ENCODE results near the gene RAPGEFL1. TPM values are rescaled to one million over a fixed set of nuclear protein-coding genes. Genes with fewer than 3 reads are reported as not detected.
"Not testable (repeated sequence)": the region's sequence is repeated elsewhere in the genome, so short reads cannot be mapped to it uniquely, and the experiment has no call there.

Gene RAPGEFL1
- polyA plus RNA-seq, 10 donors = 4.3 to 13.0 (median 6.4) TPM

DNA sequence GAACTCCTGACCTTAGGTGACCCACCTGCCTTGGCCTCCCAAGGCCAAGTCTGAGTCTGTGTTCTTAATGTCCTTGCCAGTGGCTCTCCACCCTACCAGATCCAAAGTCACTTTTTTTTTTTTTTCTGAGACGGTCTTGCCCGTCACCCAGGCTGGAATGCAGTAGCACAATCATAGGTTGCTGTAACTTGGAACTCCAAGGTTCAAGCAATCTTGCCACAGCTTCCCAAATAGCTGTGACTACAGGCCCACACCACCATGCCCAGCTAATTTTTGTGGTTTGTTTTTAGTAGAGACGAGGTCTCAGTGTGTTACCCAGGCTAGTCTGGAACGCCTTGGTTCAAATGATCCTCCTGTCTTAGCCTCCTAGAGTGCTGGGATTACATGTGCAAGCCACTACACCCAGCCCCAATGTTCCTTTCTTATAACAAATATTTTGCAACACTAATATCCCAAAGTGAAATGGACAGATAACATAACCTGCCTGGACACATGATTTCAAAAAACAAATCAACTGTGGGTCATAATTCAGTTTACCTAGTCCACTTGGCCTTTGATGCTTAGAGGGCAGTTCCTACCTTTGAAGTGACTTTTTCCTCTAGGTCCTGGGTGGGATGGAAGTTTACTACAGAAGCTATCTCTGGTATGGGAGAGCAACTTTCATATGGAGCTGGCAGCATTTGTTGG is 4.0 kb upstream of the RAPGEFL1 start:
- DNase-seq = no peak

DNA sequence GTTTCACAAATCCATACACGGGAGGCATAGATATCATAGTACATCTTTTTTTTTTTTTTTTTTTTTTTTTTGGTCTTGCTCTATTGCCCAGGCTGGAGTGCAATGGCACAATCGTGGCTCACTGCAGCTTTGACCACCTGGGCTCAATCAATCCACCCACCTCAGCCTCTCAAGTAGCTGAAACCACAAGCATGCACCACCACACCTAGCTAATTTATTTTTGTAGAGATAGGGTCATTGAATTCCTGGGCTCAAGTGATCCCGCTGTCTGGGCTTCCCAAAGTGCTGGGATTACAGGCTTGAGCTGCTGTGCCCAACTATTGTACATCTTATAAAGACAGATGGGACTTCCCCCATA is 3.5 kb upstream of the RAPGEFL1 start:
- no peak for DNase-seq

GRCh38 chr17:40174514-40174913 is 2.8 kb upstream of the RAPGEFL1 start:
- DNase-seq = no peak

GRCh38 chr17:40175928-40176753 is 1.1 kb upstream of the RAPGEFL1 start:
- no peak for DNase-seq

DNA sequence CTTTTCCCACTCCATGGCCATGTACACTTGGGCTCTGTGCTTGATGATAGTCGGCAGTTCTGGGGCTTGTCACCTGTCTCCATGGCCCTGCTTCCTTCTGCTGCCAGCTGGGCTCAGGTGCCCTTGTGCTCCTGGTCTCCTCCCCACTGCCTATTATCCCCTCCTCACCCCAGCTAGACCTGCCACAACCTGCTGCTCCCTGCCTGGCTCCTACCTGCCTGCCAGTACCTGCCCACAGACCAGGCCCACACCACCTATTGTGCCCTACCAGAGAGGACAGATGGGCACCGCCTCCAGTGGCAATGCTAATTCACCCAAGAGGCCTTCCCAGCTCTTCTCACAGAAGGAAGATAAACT is 538 bp upstream of the RAPGEFL1 start:
- no peak for DNase-seq

- DNase-seq = no peak
These were observed 841 bp downstream of the RAPGEFL1 start for GRCh38 chr17:40178021-40178601.

DNA sequence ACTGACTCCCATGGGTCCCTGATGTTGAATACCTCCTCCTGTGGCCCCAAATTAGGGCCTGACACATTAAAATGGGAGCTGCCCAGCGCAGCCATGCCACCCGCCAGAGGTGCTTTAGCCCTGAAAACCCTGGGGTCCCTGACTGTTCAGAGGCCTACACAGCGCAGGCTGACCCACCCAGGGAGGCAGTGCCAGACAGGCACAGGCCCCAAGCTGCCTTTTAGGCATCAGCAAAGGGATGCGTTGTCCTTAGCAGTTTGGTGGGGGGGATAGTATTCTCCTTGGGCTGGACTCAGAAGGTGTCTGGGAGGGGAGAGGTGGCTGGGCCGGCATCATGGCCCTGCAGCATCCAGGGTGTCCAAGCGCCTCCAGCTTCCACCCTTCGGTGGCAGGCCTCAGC is 1.4 kb downstream of the RAPGEFL1 start:
- DNase-seq = no peak

DNA sequence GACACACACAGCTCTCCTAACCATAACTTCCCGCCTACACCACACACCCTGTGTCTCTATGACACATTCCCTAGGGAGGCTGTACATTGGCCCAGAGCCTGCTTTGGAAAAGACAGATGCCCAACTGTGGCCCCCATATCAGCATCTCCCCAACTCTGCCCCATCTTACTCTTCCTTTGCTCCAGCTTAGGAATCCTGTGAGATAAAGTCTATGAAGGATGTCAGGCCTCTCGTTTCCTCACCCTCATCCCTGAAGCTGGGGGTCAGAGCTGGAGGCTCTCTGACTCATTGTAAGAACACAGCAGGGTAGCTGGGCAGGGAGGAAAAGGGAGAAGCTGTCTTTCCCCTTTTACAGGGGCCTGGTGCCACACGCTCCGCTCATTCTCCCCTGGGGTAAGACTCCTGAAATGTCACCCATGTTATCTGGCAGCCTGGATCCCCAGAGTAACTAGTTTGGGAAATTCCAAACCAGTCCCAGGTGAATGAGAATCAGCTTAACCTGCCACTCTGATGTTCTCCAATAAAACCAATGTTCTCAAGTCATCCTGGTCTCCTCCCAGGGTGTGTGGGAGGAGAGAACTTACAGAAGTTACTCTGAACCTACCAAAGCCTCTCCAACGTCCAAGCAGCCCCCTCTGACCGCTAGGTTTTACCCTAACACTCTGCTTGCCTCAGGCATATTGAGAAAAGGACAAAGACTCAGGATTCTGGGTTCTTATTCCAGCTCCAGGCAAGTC is 2.8 kb downstream of the RAPGEFL1 start:
- DNase-seq = no peak

DNA sequence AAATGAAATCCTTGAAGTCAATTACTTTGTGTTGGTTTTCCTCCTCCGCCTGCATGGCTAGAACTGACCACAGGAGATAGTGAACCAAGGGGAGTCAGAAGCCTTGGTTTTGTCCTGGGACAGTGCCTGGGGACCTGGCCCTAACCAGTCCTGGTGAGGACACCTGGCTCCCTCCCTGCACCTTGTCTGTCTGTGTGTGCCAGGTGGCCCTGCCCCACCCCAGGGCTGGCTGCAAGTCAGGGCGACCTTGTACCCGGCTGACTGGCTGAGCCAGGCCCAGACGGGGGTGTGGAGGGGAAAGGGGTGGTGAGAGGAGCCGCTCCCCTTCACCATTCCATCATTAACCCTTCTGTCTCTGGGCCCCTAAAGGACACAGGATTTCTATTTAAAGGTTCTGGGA is 3.4 kb downstream of the RAPGEFL1 start:
- no peak for DNase-seq

- DNase-seq = no peak
These were observed 3.9 kb downstream of the RAPGEFL1 start for GRCh38 chr17:40181205-40181604.

- no peak for DNase-seq
These were observed 5.3 kb downstream of the RAPGEFL1 start for GRCh38 chr17:40182606-40183005.

GRCh38 chr17:40187238-40187637 is 10.0 kb downstream of the RAPGEFL1 start:
- DNase-seq = no peak

DNA sequence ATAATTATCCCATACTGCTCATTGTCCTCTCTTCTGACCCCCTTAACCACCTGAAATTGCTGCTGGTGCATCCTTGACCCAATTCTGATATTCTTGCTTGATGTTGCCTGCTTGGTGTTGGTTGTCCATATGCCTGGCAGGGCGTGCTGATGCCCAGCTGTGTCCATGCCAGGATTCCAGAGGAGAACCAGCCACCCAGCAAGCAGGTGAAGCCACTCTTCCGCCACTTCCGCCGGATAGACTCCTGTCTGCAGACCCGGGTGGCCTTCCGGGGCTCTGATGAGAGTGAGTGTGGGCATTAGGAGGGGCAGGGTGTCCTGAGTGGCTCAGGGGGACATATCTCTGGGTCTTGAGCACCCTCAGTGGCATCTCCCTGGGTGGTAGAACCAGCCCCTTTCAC is 11.4 kb downstream of the RAPGEFL1 start:
- no peak for DNase-seq

DNA sequence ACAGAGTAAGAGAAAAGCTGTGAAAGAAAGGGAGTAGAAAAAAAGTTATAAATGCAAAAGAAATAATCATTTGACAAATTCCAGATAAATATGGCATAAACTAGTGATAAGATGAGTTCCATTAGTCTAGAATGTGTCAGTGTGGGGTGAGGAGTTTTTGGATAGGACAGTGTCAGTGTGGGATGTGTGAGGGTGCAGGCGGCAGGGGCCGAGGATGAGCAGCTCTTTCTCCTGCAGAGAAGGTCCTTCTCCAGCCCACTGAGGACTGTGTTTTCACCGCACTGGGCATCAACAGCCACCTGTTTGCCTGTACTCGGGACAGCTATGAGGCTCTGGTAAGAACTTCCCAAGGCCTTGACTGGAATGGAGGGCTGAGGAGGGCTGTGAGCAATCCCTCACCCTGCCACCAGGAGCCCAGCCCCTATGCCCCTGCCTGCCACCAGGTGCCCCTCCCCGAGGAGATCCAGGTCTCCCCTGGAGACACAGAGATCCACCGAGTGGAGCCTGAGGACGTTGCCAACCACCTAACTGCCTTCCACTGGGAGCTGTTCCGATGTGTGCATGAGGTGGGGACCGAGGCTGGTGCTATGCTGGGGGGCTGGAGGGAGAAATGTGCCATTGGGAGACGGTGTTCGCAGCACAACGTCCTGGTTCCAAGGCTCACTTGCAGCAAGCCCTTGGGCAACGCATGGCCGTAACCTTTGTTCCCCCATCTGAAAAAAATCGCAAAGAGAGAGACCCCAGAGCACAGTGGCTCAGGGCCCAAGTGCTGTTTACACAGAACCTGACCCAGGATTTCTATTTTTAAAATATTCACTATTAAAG is 13.1 kb downstream of the RAPGEFL1 start:
- no peak for DNase-seq

GRCh38 chr17:40191237-40192208 is 14.3 kb downstream of the RAPGEFL1 start:
- peak; percentile 53 to 86 (median 60) for DNase-seq

- no peak for DNase-seq
These were observed 15.7 kb downstream of the RAPGEFL1 start for GRCh38 chr17:40192961-40193360.

DNA sequence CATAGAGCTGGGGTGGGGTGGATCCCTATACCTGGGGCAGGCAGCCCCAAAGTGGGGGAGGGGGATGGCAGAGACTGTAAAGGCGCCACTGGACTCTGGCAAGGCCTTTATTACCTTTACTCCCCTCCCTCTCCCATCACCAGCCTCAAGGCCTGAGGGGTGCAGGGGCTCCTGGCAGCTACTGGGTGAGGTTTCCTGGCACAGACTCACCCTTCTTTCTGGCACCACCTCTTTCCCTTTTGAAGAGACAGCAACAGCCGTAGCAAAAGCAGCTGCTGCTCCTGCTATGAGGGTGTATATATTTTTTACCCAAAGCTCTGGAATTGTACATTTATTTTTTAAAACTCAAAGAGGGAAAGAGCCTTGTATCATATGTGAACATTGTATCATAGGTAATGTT is 17.6 kb downstream of the RAPGEFL1 start:
- DNase-seq = peak in 1 of 3 donors; percentile 41

DNA sequence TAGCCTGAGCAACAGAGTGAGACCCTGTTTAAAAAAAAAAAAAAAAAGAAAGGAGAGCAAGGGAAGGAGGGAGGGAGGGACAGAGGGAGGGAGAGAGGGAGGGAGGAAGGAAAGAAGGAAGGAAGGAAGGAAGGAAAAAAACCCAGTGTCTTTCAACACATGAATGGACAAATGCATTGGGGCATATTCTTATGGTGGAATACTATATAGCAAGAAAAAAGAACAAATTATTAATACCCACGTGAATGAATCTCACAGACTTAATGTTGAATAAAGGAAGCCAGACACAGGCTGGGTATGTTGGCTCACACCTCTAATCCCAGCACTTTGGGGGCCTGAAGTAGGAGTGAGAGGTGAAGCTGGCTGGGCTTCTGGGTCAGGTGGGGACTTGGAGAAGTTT is 20.3 kb downstream of the RAPGEFL1 start:
- DNase-seq = no peak

DNA sequence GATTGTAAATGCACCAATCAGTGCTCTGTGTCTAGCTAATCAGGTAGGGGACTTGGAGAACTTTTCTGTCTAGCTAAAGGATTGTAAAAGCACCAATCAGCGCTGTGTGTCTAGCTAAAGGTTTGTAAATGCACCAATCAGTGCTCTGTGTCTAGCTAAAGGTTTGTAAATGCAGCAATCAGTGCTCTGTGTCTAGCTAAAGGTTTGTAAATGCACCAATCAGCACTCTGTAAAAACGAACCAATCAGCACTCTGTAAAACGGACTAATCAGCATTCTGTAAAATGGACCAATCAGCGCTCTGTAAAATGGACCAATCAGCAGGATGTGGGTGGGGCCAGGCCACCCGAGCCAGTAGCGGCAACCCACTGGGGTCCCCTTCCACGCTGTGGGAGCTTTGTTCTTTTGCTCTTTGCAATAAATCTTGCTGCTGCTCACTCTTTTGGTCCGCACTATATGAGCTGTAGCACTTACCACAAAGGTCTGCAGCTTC is 20.7 kb downstream of the RAPGEFL1 start:
- DNase-seq = not testable (repeated sequence)

DNA sequence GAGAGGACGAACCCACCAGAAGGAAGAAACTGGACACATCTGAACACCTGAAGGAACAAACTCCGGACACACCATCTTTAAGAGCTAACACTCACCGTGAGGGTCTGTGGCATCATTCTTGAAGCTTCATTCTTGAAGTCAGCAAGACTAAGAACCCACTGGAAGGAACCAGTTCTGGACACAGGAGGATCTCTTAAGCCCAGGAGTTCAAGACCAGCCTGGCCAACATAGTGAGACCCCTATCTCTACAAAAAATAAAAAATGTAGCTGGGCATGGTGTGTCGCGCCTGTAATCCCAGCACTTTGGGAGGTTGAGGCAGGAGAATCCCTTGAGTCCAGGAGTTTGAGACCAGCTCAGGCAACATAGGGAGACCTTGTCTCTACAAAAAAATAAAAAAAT is 21.3 kb downstream of the RAPGEFL1 start:
- no peak for DNase-seq
